Stimulated activated CD8-positive, alpha-beta memory T cell treated with anti-CD3 and anti-CD28 coated beads, Interleukin-2, amount 100 ng/mL, for 48 hours (primary cell): ENCODE data around the gene HAO2.

Experiments
- DNase-seq, 2 donors: peaks; one replicate each; pipeline ENCODE4 v3.0.0-alpha.2; 2020; ENCODE audit warnings: low read depth in 2 of 2

The HAO2 gene

GRCh38 chr1:119380304-119380703 is 11.7 kb downstream of the HAO2 start:
- no peak for DNase-seq

GRCh38 chr1:119380983-119381662 is 12.5 kb downstream of the HAO2 start:
- no peak for DNase-seq

DNA sequence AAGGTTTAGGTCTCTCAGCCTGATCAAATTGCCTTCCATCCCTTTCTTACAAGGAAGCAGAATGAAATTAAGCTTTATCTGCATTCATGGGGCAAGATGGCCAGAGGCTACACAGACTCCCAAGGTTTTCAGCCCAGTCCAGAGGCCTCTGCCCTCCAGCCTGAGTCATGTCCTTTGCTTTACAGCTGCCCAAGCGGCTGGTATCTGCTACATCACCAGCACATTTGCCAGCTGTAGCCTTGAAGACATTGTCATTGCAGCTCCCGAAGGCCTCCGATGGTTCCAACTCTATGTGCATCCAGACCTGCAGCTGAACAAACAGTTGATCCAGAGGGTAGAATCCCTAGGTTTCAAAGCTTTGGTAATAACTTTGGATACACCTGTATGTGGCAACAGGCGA is 16.0 kb downstream of the HAO2 start:
- no peak for DNase-seq

GRCh38 chr1:119385650-119386049 is 17.1 kb downstream of the HAO2 start:
- DNase-seq: no peak

GRCh38 chr1:119387858-119388257 is 19.3 kb downstream of the HAO2 start:
- no peak for DNase-seq

GRCh38 chr1:119388450-119388849 is 19.9 kb downstream of the HAO2 start:
- DNase-seq: no peak

DNA sequence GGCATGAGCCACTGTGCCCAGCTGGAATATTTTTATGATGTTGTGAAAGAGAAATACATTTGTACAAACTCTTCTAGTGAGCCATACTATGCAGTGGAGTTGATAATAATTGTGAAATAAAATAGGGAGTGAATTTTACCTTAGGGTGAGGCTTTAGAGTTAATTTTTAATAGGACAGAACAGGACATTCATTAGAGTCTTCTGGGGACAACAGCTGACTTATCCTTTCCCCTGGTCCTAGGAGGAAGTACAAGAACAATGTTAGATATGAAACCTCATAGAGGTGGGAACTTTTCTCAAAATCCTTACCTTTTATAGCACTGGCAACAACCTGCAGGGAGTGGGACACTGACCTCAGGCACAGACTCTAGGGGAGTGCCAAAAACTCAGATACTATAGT is 21.9 kb downstream of the HAO2 start:
- no peak for DNase-seq

DNA sequence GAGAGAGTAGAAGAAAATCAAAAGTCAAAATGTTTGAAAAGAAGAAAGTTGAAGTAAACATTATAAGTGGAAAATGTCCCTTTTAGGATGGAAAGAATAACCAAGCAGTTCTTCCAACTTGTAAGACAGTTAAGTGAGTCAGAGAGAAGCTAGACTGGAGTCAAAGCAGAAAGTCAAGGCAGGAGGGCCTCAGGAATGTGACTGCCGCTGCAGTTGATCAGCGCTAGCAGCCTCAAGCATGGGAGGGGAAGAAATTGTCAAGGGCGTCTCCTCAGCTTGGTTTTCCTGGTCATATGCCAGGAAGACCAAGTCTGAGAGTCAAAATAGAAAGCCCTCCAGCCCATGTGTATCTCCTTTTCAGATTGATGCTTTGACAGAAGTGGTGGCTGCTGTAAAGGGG is 23.2 kb downstream of the HAO2 start:
- no peak for DNase-seq

DNA sequence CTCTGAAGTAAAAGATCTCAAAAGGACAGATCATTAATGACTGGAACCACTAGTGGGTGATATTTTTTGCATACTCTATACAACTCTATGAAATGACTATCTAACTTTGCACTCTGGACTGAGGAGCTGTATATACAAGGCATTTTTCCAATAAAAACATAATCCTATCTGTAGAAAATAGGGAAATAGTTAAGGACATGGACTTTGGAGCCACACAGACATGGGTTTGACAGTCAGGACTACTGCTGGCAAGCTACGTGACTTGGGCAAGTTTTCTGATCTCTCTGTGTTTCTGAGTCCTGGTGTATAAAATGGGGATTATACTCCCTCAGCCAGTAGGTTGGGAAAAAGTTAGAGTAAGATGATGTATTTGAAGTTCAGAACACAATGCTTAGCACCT is 25.5 kb downstream of the HAO2 start:
- no peak for DNase-seq

DNA sequence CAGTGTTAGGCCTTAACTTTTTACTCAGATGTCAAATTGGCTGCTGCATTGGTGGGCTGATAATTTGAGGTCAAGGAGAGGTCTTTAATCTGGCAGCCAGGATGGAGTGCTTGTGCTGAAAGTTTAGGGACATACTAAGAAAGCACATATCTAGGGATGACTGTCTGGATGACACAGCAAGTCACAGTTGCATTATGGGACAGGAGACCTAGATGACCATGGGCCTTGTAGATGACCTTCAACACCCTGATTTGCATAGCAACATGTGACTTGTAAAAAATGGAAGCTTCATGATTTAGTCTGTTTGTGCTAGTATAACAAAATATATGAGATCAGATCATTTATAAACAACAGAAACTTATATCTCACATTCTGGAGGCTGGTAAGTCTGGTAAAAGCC is 28.4 kb downstream of the HAO2 start:
- DNase-seq: no peak

DNA sequence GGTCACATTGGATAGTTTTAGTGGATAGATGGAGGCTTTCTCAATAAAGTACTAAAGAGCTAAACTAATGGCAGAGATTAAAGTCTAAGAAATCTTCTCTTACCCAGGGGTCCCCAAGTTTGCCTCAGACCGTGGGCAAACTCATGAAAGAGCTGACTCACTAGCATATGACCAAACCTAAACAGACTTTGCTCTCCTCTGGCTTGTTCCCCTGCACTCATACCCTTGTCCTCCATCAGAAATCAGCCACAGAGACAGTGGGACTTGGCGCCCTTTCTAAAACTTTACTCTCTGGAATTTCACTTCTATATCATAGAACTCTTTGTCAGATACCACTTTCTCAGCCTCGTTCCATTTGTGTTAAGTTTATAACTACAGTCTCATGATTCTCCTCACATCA is 29.4 kb downstream of the HAO2 start:
- no peak for DNase-seq

DNA sequence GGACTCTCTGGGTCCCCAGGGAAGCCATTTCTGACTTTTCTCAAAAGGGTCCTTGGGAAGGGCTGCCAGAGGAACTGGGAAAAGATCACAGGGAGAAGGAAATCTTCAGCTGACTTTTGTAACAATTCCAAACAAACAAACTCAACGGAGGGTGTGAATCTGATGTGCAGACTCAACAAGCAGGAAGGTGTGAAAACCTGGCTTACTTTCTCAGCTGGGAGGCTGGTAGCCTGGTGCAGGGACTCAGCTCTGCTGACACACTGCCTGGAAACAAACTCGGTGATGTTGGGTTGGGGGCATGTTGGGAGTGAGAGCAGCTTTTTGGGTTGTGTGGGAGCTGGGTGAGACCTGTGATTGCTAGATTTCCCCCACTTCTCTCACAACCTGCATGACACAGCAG is 36.2 kb downstream of the HAO2 start:
- DNase-seq: no peak

GRCh38 chr1:119409731-119410130 is 41.1 kb downstream of the HAO2 start:
- no peak for DNase-seq

GRCh38 chr1:119410961-119411360 is 42.4 kb downstream of the HAO2 start:
- no peak for DNase-seq

DNA sequence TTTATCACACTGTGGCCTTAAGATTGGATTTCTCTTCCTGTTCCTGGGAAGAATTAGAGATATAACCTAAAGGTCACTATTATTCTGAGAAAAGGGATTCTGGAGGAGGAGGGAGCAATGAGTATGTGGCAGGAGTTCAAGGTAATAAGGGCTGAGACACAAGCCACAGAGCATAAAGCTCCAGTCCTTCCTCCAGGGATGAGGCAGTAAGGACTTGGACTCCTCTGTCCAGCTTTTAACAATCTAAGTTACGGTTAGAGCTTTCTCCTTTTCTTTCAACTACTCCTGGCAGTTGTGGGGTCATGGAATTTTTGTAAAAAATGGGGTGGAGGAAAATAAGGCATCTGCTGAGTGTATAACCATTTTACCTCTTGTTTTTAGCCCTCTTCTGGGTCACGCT is 46.4 kb downstream of the HAO2 start, which contains the start of gene HSD3B2:
Gene HSD3B2 (plus strand): TSS at position 201 of the 400 bp plus-strand sequence. CDS start 270 bp downstream, outside the sequence.
- DNase-seq: no peak

- DNase-seq: no peak
These were observed 47.5 kb downstream of the HAO2 start for GRCh38 chr1:119416006-119416640.

DNA sequence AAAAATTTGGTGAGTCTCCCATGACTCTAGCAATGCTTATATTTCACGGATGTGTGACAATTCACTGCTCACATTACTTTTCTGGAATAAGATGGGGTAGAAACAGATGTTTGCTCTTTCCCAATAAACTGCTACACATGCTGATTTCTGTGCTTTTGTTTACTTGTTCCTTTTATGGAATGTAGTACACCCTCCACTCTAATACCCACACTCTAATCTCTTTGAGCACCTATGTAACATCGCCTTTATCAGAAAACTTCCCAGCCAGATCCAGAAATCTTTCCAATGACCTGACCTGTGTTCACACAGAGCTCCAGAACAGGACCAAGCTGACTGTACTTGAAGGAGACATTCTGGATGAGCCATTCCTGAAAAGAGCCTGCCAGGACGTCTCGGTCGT is 50.5 kb downstream of the HAO2 start:
- no peak for DNase-seq

- DNase-seq: no peak
These were observed 52.1 kb downstream of the HAO2 start for GRCh38 chr1:119420638-119421037.

- no peak for DNase-seq
These were observed 54.0 kb downstream of the HAO2 start for GRCh38 chr1:119422631-119423030.

GRCh38 chr1:119428991-119429390 is 60.4 kb downstream of the HAO2 start:
- DNase-seq: no peak

GRCh38 chr1:119429687-119430086 is 61.1 kb downstream of the HAO2 start:
- DNase-seq: no peak

DNA sequence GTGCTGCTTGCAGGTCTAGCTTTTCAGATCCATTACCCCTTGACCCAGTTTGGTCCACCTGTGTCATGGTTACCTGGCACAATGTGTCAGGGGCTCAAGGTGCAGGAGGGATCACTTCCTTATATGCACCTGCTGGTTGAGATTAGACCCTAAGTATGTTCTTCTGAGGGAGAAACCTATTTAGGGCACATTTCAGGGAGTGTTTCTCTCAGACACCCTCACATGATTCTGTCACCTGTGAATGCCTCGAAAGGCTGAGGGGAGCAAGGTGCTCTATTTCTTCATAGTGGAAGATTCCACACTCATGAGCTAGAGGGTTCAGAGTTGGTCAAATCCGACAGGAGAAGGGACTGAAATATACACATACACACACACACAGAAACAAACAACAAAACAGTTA is 61.9 kb downstream of the HAO2 start:
- no peak for DNase-seq

DNA sequence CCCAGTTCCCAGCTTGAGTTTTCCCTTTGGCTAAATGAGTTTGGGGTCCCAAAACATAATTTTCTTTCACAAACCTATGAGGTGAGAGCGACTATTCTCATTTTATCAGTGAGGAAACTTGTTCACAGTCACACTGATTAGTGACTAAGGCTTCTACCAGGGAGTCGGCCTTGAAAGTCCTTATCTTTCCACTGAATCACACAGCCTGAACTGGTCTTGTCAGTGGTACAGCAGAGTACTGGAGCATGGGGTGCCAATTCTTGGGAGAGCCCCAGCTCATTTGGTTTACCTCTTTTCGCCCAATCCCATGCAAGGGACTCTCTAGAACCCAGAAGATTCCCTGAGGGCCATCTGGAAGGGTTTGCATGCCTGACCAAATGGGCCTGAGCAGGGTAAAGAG is 63.3 kb downstream of the HAO2 start:
- DNase-seq: no peak

GRCh38 chr1:119435052-119435451 is 66.5 kb downstream of the HAO2 start:
- no peak for DNase-seq
